ENCODE data around the gene MTFR1L. TPM values are rescaled to one million over a fixed set of nuclear protein-coding genes. Genes with fewer than 3 reads are reported as not detected.

Gene MTFR1L
- total RNA-seq, 8 experiments from 2014 or later = 58.3 to 92.1 (median 66.7) TPM

GRCh38 chr1:25780318-25781129 is 39.2 kb upstream of the MTFR1L start:
- 35 to 88% (median 65%) methylated on average over 2 to 9 of the region's 14 CpGs; no CpG with 5 or more reads in 3 of the 10 experiments for whole genome bisulfite sequencing, 10 experiments
- peaks cover 6 to 17% of the 10 kb centered on the region in 2 donors for H3K4me1 ChIP-seq (replicated peaks in 1 of 2)
- no peak overlapping the region for H3K4me3 ChIP-seq
- H3K27ac ChIP-seq = no peak overlapping the region
- ATAC-seq (replicated peaks in 6 of 8) = peak in 4 of 8 experiments; percentile 6 to 77 (median 46)
- in situ Hi-C loops (cut with MboI; ENCODE audit: low pct_unique_long_range_greater_than_20kb in 2 of 9, low sequenced_read_pairs in 9 of 9, unreplicated experiment in 9 of 9) = loop anchor here in 4 of 9 experiments (25.0 kb wide), 1 partner anchor 168 kb away; the partner anchor contains the start of gene MAN1C1 (in 4 of the 4)

- in situ Hi-C loops (cut with MboI; ENCODE audit: low pct_unique_long_range_greater_than_20kb in 2 of 9, low sequenced_read_pairs in 9 of 9, unreplicated experiment in 9 of 9) = loop anchor here in 4 of 9 experiments (25.0 kb wide), 1 partner anchor 169 kb away; the partner anchor contains the start of gene MAN1C1 (in 4 of the 4)
- Histone ChIP-seq H3K4me1 (replicated peaks in 1 of 2) (peaks cover 6 to 17% of the 10 kb centered on the region in 2 donors), H3K4me3 (no peak overlapping the region), H3K27ac (no peak overlapping the region)
- WGBS, 10 experiments = 95% methylated on average over 3 of the region's 3 CpGs; no CpG with 5 or more reads in 9 of the 10 experiments
- peak in 2 of 8 experiments; percentile 4 to 10 for ATAC-seq (replicated peaks in 6 of 8)
These were observed 38.7 kb upstream of the MTFR1L start for GRCh38 chr1:25781130-25781433.

- in situ Hi-C loops (cut with MboI; ENCODE audit: low pct_unique_long_range_greater_than_20kb in 2 of 9, low sequenced_read_pairs in 9 of 9, unreplicated experiment in 9 of 9) = loop anchor here in 4 of 9 experiments (25.0 kb wide), 1 partner anchor 170 kb away; the partner anchor contains the start of gene MAN1C1 (in 4 of the 4)
- H3K27ac ChIP-seq = no peak overlapping the region
- H3K4me3 ChIP-seq = no peak overlapping the region
- 20 to 91% (median 81%) methylated on average over 1 to 16 of the region's 18 CpGs; no CpG with 5 or more reads in 5 of the 10 experiments for WGBS, 10 experiments
- ATAC-seq (replicated peaks in 6 of 8) = no peak
- peaks cover 19 to 34% of the 10 kb centered on the region in 2 donors for H3K4me1 ChIP-seq (replicated peaks in 1 of 2)
These were observed 37.0 kb upstream of the MTFR1L start for GRCh38 chr1:25782608-25783201.

- peaks cover 22 to 38% of the 10 kb centered on the region in 2 donors for H3K4me1 ChIP-seq (replicated peaks in 1 of 2)
- H3K27ac ChIP-seq = no peak overlapping the region
- in situ Hi-C loops (cut with MboI; ENCODE audit: low pct_unique_long_range_greater_than_20kb in 2 of 9, low sequenced_read_pairs in 9 of 9, unreplicated experiment in 9 of 9) = loop anchor here in 4 of 9 experiments (25.0 kb wide), 1 partner anchor 172 kb away; the partner anchor contains the start of gene MAN1C1 (in 4 of the 4)
- 40 to 87% (median 72%) methylated on average over 1 to 7 of the region's 9 CpGs; no CpG with 5 or more reads in 2 of the 10 experiments for WGBS, 10 experiments
- ATAC-seq (replicated peaks in 6 of 8) = peak in 2 of 8 experiments; percentile 10 to 17
- no peak overlapping the region for H3K4me3 ChIP-seq
These were observed 35.1 kb upstream of the MTFR1L start for GRCh38 chr1:25784575-25785051.

GRCh38 chr1:25785333-25786067 is 34.3 kb upstream of the MTFR1L start:
- no peak overlapping the region for H3K4me3 ChIP-seq
- peaks cover 22 to 35% of the 10 kb centered on the region in 2 donors for H3K4me1 ChIP-seq (replicated peaks in 1 of 2)
- H3K27ac ChIP-seq = no peak overlapping the region
- in situ Hi-C loops (cut with MboI; ENCODE audit: low pct_unique_long_range_greater_than_20kb in 2 of 9, low sequenced_read_pairs in 9 of 9, unreplicated experiment in 9 of 9) = loop anchor here in 4 of 9 experiments (25.0 kb wide), 1 partner anchor 173 kb away; the partner anchor contains the start of gene MAN1C1 (in 4 of the 4)
- ATAC-seq (replicated peaks in 6 of 8) = peak in 3 of 8 experiments; percentile 54 to 81 (median 61)
- 65 to 94% (median 80%) methylated on average over 1 to 10 of the region's 10 CpGs; no CpG with 5 or more reads in 3 of the 10 experiments for WGBS, 10 experiments

GRCh38 chr1:25786887-25787759 is 32.6 kb upstream of the MTFR1L start:
- in situ Hi-C loops (cut with MboI; ENCODE audit: low pct_unique_long_range_greater_than_20kb in 2 of 9, low sequenced_read_pairs in 9 of 9, unreplicated experiment in 9 of 9) = loop anchor here in 4 of 9 experiments (25.0 kb wide), 1 partner anchor 175 kb away; the partner anchor contains the start of gene MAN1C1 (in 4 of the 4)
- Histone ChIP-seq H3K4me1 (replicated peaks in 1 of 2) (peaks cover 22 to 30% of the 10 kb centered on the region in 2 donors), H3K4me3 (no peak overlapping the region), H3K27ac (peak overlapping the region; percentile 48 to 84)
- WGBS, 10 experiments = 17 to 83% (median 69%) methylated on average over 1 to 11 of the region's 11 CpGs; no CpG with 5 or more reads in 1 of the 10 experiments
- peak in 7 of 8 experiments; percentile 21 to 94 (median 91) for ATAC-seq (replicated peaks in 6 of 8)

- Histone ChIP-seq H3K4me3 (no peak overlapping the region), H3K27ac (peak overlapping the region; percentile 48 to 51), H3K4me1 (replicated peaks in 1 of 2) (peaks cover 22 to 29% of the 10 kb centered on the region in 2 donors)
- 72 to 93% (median 87%) methylated on average over 1 to 5 of the region's 5 CpGs; no CpG with 5 or more reads in 2 of the 10 experiments for WGBS, 10 experiments
- peak in 5 of 8 experiments; percentile 22 to 64 (median 59) for ATAC-seq (replicated peaks in 6 of 8)
- in situ Hi-C loops (cut with MboI; ENCODE audit: low pct_unique_long_range_greater_than_20kb in 2 of 9, low sequenced_read_pairs in 9 of 9, unreplicated experiment in 9 of 9) = loop anchor here in 4 of 9 experiments (25.0 kb wide), 1 partner anchor 175 kb away; the partner anchor contains the start of gene MAN1C1 (in 4 of the 4)
These were observed 32.0 kb upstream of the MTFR1L start for GRCh38 chr1:25787760-25788166.

- no peak for ATAC-seq (replicated peaks in 6 of 8)
- Histone ChIP-seq H3K4me3 (no peak overlapping the region), H3K4me1 (replicated peaks in 1 of 2) (peaks cover 17 to 21% of the 10 kb centered on the region in 2 donors), H3K27ac (no peak overlapping the region)
- in situ Hi-C loops (cut with MboI; ENCODE audit: low pct_unique_long_range_greater_than_20kb in 2 of 9, low sequenced_read_pairs in 9 of 9, unreplicated experiment in 9 of 9) = loop anchor here in 7 of 9 experiments (10.0 to 25.0 kb wide), 3 partner anchors 166 to 178 kb away; partner anchors contain the start of gene MAN1C1 (in 6 of the 7)
- 67 to 100% (median 86%) methylated on average over 1 to 6 of the region's 6 CpGs; no CpG with 5 or more reads in 2 of the 10 experiments for WGBS, 10 experiments
These were observed 29.3 kb upstream of the MTFR1L start for GRCh38 chr1:25790472-25790871.

GRCh38 chr1:25792115-25792514 is 27.6 kb upstream of the MTFR1L start:
- no peak overlapping the region for H3K4me3 ChIP-seq
- in situ Hi-C loops (cut with MboI; ENCODE audit: low pct_unique_long_range_greater_than_20kb in 2 of 9, low sequenced_read_pairs in 9 of 9, unreplicated experiment in 9 of 9) = loop anchor here in 7 of 9 experiments (10.0 to 25.0 kb wide), 3 partner anchors 167 to 180 kb away; partner anchors contain the start of gene MAN1C1 (in 6 of the 7)
- no peak for ATAC-seq (replicated peaks in 6 of 8)
- H3K4me1 ChIP-seq (replicated peaks in 1 of 2) = peaks cover 9 to 17% of the 10 kb centered on the region in 2 donors
- WGBS, 10 experiments = 0 to 100% (median 69%) methylated on average over 1 to 4 of the region's 4 CpGs
- no peak overlapping the region for H3K27ac ChIP-seq

GRCh38 chr1:25793585-25794170 is 26.1 kb upstream of the MTFR1L start:
- in situ Hi-C loops (cut with MboI; ENCODE audit: low pct_unique_long_range_greater_than_20kb in 2 of 9, low sequenced_read_pairs in 9 of 9, unreplicated experiment in 9 of 9) = loop anchor here in 7 of 9 experiments (10.0 to 25.0 kb wide), 3 partner anchors 169 to 181 kb away; partner anchors contain the start of gene MAN1C1 (in 6 of the 7)
- peaks cover 0 to 7% of the 10 kb centered on the region in 2 donors for H3K4me1 ChIP-seq (replicated peaks in 1 of 2)
- no peak overlapping the region for H3K4me3 ChIP-seq
- H3K27ac ChIP-seq = no peak overlapping the region
- ATAC-seq (replicated peaks in 6 of 8) = no peak
- WGBS, 10 experiments = 56 to 100% (median 85%) methylated on average over 1 to 7 of the region's 7 CpGs; no CpG with 5 or more reads in 2 of the 10 experiments

- peaks cover 3 to 10% of the 10 kb centered on the region in 2 donors for H3K4me1 ChIP-seq (replicated peaks in 1 of 2)
- in situ Hi-C loops (cut with MboI; ENCODE audit: low pct_unique_long_range_greater_than_20kb in 2 of 9, low sequenced_read_pairs in 9 of 9, unreplicated experiment in 9 of 9) = loop anchor here in 7 of 9 experiments (10.0 to 25.0 kb wide), 3 partner anchors 170 to 182 kb away; partner anchors contain the start of gene MAN1C1 (in 6 of the 7)
- WGBS, 10 experiments = 40 to 100% (median 76%) methylated on average over 1 to 8 of the region's 8 CpGs; no CpG with 5 or more reads in 2 of the 10 experiments
- H3K27ac ChIP-seq = no peak overlapping the region
- no peak overlapping the region for H3K4me3 ChIP-seq
- peak in 2 of 8 experiments; percentile 15 to 32 for ATAC-seq (replicated peaks in 6 of 8)
These were observed 25.4 kb upstream of the MTFR1L start for GRCh38 chr1:25794325-25794724.
